ENCODE results near the gene PIGV.

GRCh38 chr1:26822737-26823395 lies 35.1 kb downstream of the PIGV start:
- TF ChIP-seq POLR2A (IDR thresholded peaks at IDR 0.05), result no peak
- TF ChIP-seq CTCF (IDR thresholded peaks at IDR 0.05), result no peak
